ENCODE results near the gene THEMIS.

THEMIS gene

GRCh38 chr6:127924440-127924839, 23.6 kb upstream of the THEMIS start:
- TF ChIP-seq GATA2 (IDR thresholded peaks at IDR 0.05; ENCODE audit: low read depth, low read length) (no peak), GATA3 (IDR thresholded peaks at IDR 0.05; ENCODE audit: low read depth, low read length) (no peak)

- TF ChIP-seq GATA3 (IDR thresholded peaks at IDR 0.05; ENCODE audit: low read depth, low read length) (no peak), GATA2 (IDR thresholded peaks at IDR 0.05; ENCODE audit: low read depth, low read length) (no peak)
Observed at GRCh38 chr6:127924031-127924430, 23.2 kb upstream of the THEMIS start.

- TF ChIP-seq GATA3 (IDR thresholded peaks at IDR 0.05; ENCODE audit: low read depth, low read length) (no peak), GATA2 (IDR thresholded peaks at IDR 0.05; ENCODE audit: low read depth, low read length) (no peak)
Observed at GRCh38 chr6:127923135-127923534, 22.3 kb upstream of the THEMIS start.

GRCh38 chr6:127921982-127922381, 21.1 kb upstream of the THEMIS start:
- TF ChIP-seq GATA3 (IDR thresholded peaks at IDR 0.05; ENCODE audit: low read depth, low read length), result no peak
- no peak for TF ChIP-seq GATA2 (IDR thresholded peaks at IDR 0.05; ENCODE audit: low read depth, low read length)

GRCh38 chr6:127920804-127921203, 19.9 kb upstream of the THEMIS start:
- TF ChIP-seq GATA3 (IDR thresholded peaks at IDR 0.05; ENCODE audit: low read depth, low read length), result no peak
- TF ChIP-seq GATA2 (IDR thresholded peaks at IDR 0.05; ENCODE audit: low read depth, low read length), result no peak

GRCh38 chr6:127918506-127919427, 17.9 kb upstream of the THEMIS start:
- TF ChIP-seq GATA2 (IDR thresholded peaks at IDR 0.05; ENCODE audit: low read depth, low read length) (no peak), GATA3 (IDR thresholded peaks at IDR 0.05; ENCODE audit: low read depth, low read length) (no peak)

- TF ChIP-seq GATA3 (IDR thresholded peaks at IDR 0.05; ENCODE audit: low read depth, low read length) (no peak), GATA2 (IDR thresholded peaks at IDR 0.05; ENCODE audit: low read depth, low read length) (no peak)
Observed at GRCh38 chr6:127917766-127918165, 16.9 kb upstream of the THEMIS start.

- TF ChIP-seq GATA2 (IDR thresholded peaks at IDR 0.05; ENCODE audit: low read depth, low read length) (no peak), GATA3 (IDR thresholded peaks at IDR 0.05; ENCODE audit: low read depth, low read length) (no peak)
Observed at GRCh38 chr6:127914240-127914639, 13.4 kb upstream of the THEMIS start.

- TF ChIP-seq GATA3 (IDR thresholded peaks at IDR 0.05; ENCODE audit: low read depth, low read length), result no peak
- TF ChIP-seq GATA2 (IDR thresholded peaks at IDR 0.05; ENCODE audit: low read depth, low read length), result no peak
Observed at GRCh38 chr6:127912914-127913313, 12.1 kb upstream of the THEMIS start.

GRCh38 chr6:127907960-127908640, 7.2 kb upstream of the THEMIS start:
- TF ChIP-seq GATA3 (IDR thresholded peaks at IDR 0.05; ENCODE audit: low read depth, low read length) (no peak), GATA2 (IDR thresholded peaks at IDR 0.05; ENCODE audit: low read depth, low read length) (no peak)

- TF ChIP-seq GATA2 (IDR thresholded peaks at IDR 0.05; ENCODE audit: low read depth, low read length) (no peak), GATA3 (IDR thresholded peaks at IDR 0.05; ENCODE audit: low read depth, low read length) (no peak)
Observed at GRCh38 chr6:127904160-127904559, 3.3 kb upstream of the THEMIS start.

- no peak for TF ChIP-seq GATA3 (IDR thresholded peaks at IDR 0.05; ENCODE audit: low read depth, low read length)
- TF ChIP-seq GATA2 (IDR thresholded peaks at IDR 0.05; ENCODE audit: low read depth, low read length), result no peak
Observed at GRCh38 chr6:127902933-127903332, 2.1 kb upstream of the THEMIS start.

- TF ChIP-seq GATA2 (IDR thresholded peaks at IDR 0.05; ENCODE audit: low read depth, low read length) (no peak), GATA3 (IDR thresholded peaks at IDR 0.05; ENCODE audit: low read depth, low read length) (no peak)
Observed at GRCh38 chr6:127897484-127897883, 3.4 kb downstream of the THEMIS start.

GRCh38 chr6:127894051-127894450, 6.8 kb downstream of the THEMIS start:
- TF ChIP-seq GATA2 (IDR thresholded peaks at IDR 0.05; ENCODE audit: low read depth, low read length) (no peak), GATA3 (IDR thresholded peaks at IDR 0.05; ENCODE audit: low read depth, low read length) (no peak)

- TF ChIP-seq GATA3 (IDR thresholded peaks at IDR 0.05; ENCODE audit: low read depth, low read length) (no peak), GATA2 (IDR thresholded peaks at IDR 0.05; ENCODE audit: low read depth, low read length) (no peak)
Observed at GRCh38 chr6:127893541-127893940, 7.3 kb downstream of the THEMIS start.
